Small intestine (tissue), 7 donors: ENCODE results near the gene DNAJC5. TPM values are rescaled to one million over a fixed set of nuclear protein-coding genes. Genes with fewer than 3 reads are reported as not detected.
"Not testable (repeated sequence)": the region's sequence is repeated elsewhere in the genome, so short reads cannot be mapped to it uniquely, and the experiment has no call there.

Source experiments
- DNase-seq, 2 donors: peaks; one replicate each; pipeline versions ENCODE4 v3.0.0 to v3.0.0-alpha.2; 2013
- FAIRE-seq: peaks from 2 replicates; lab custom pipeline; 2012; peaks lifted over from hg19 to GRCh38; lab: Jason Lieb, UNC
- H3K27ac ChIP-seq, 3 donors: one replicate each; pipeline ENCODE4 v1.5.1; 2013; ENCODE audit warnings: low read length in 2 of 3, mild to moderate bottlenecking in 2 of 3, control low read depth in 1 of 3, inconsistent platforms in 1 of 3, low read depth in 1 of 3, moderate library complexity in 1 of 3
- H3K27me3 ChIP-seq, 3 donors: one replicate each; pipeline ENCODE4 v1.6.1; 2013; ENCODE audit warnings: low read length in 3 of 3, inconsistent platforms in 1 of 3; ENCODE audit not compliant: control insufficient read depth in 3 of 3, insufficient read depth in 3 of 3
- H3K36me3 ChIP-seq, 3 donors: one replicate each; pipeline ENCODE4 v1.6.1; 2013; ENCODE audit warnings: low read length in 3 of 3, inconsistent platforms in 1 of 3, low read depth in 1 of 3, mild to moderate bottlenecking in 1 of 3, moderate library complexity in 1 of 3; ENCODE audit not compliant: control insufficient read depth in 3 of 3, insufficient read depth in 2 of 3
- H3K4me1 ChIP-seq, 3 donors: one replicate each; pipeline ENCODE4 v1.6.1; 2013; ENCODE audit warnings: low read length in 2 of 3, inconsistent platforms in 1 of 3, low read depth in 1 of 3, mild to moderate bottlenecking in 1 of 3, moderate library complexity in 1 of 3; ENCODE audit not compliant: control insufficient read depth in 3 of 3, insufficient read depth in 2 of 3
- H3K4me3 ChIP-seq, 3 donors: one replicate each; pipeline ENCODE4 v1.5.1; 2013; ENCODE audit warnings: low read length in 3 of 3, control low read depth in 1 of 3, inconsistent platforms in 1 of 3, low read depth in 1 of 3, mild to moderate bottlenecking in 1 of 3, moderate library complexity in 1 of 3
- H3K9me3 ChIP-seq, 2 donors: one replicate each; pipeline ENCODE4 v1.6.1; 2013; ENCODE audit warnings: low read depth in 1 of 2, low read length in 1 of 2; ENCODE audit not compliant: control insufficient read depth in 2 of 2, insufficient read depth in 1 of 2
- WGBS, 3 donors: extraction: QIAGEN DNeasy Blood & Tissue Kit; methylation state at CpG; one replicate each; pipeline ENCODE4 v1.1.7; 2013; 5-methylcytosine and 5-hydroxymethylcytosine counted together
- polyA plus RNA-seq, 4 donors: library from polyadenylated mRNA; stranded (reverse) in 3 of 4; unstranded in 1 of 4; fragments of 200-250 nt in 3 of 4; fragments of 120-200 nt in 1 of 4; gene quantifications; one replicate each; pipeline versions ENCODE4 v1.2.1 to v1.2.3, GENCODE V29; 2013
- donor health status: healthy with polysubstance abuse.
- donor health status: control.
- donor health status: control.
- donor health status: Bipolar disorder and iron deficiency.
- donor health status: healthy.

DNAJC5 gene
- polyA plus RNA-seq, 4 donors = 20.6 to 52.3 (median 40.3) TPM

DNA sequence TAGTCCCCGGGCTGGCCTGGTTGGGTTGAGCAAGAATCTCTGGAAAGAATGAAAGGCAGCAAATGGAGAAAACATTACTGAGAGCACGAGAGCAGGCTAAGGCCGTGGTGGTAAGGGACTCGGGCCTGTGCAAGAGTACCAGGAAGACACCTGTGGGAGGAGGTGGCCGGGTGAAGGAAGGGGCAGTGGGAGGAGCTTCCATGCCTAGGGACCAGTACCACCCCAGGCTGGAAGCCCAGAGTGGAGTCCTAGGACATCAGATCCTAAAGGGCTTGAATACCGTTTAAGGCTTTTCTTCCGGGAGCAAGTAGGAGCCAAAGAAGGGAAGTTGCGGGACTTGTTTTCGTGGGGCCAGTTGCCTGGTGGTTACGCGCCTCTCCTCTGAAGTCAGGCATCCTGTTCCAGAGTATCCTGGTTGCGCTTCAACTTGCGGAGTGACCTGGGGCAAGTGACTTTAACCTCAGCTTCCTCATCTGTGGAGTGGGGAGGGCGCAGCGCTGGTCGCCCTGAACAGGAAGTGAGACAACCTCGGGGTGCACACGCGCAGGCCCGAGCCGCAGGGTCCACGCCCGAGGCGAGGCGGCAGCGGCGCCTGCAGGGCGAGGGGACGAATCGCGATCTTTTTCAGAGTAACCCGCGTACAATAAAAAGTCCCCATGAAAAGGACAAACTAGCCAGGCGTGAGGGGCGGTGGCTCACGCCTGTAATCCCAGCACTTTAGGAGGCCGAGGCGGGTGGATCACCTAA, 31.0 kb upstream of the DNAJC5 start:
- H3K36me3 ChIP-seq = peaks cover 0 to 36% (median 11%) of the 10 kb centered on the region in 3 donors
- no peaks in the 10 kb centered on the region for H3K27me3 ChIP-seq
- peak; percentile 93 for DNase-seq
- no peaks in the 10 kb centered on the region for H3K9me3 ChIP-seq
- peaks cover 0 to 13% (median 0%) of the 10 kb centered on the region in 3 donors for H3K4me1 ChIP-seq
- no peak for FAIRE-seq
- WGBS, 3 donors = 1 to 3% (median 1%) methylated on average over 38 of the region's 38 CpGs
- H3K4me3 ChIP-seq = peak overlapping the region in 2 of 3 donors; percentile 79 to 85
- H3K27ac ChIP-seq = peak overlapping the region; percentile 88 to 92 (median 90)

DNA sequence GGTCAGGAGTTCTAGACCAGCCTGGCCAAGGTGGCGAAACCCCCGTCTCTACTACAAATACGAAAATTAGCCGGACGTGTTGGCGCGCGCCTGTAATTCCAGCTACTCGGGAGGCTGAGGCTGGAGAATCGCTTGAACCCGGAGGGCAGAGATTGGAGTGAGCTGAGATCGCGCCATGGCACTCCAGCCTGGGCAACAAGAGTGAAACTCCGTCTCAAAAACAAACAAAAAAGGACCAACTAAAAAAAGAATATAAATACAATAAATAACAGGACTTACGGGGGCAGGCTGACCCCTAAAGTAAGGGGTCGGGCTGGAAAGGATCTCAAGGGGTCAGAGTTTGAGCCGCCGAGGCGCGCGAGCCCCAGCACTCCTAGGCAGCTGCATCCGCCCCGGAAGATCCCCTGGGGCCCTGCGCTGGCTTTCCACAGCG, 30.4 kb upstream of the DNAJC5 start:
- Histone ChIP-seq H3K36me3 (peaks cover 3 to 41% (median 16%) of the 10 kb centered on the region in 3 donors), H3K9me3 (no peaks in the 10 kb centered on the region), H3K27me3 (no peaks in the 10 kb centered on the region), H3K4me3 (peak overlapping the region; percentile 54 to 85 (median 79)), H3K4me1 (peaks cover 0 to 9% (median 0%) of the 10 kb centered on the region in 3 donors), H3K27ac (peak overlapping the region; percentile 88 to 92 (median 90))
- DNase-seq (no peak), FAIRE-seq (no peak)
- 0% methylated on average over 25 of the region's 25 CpGs for WGBS, 3 donors

DNA sequence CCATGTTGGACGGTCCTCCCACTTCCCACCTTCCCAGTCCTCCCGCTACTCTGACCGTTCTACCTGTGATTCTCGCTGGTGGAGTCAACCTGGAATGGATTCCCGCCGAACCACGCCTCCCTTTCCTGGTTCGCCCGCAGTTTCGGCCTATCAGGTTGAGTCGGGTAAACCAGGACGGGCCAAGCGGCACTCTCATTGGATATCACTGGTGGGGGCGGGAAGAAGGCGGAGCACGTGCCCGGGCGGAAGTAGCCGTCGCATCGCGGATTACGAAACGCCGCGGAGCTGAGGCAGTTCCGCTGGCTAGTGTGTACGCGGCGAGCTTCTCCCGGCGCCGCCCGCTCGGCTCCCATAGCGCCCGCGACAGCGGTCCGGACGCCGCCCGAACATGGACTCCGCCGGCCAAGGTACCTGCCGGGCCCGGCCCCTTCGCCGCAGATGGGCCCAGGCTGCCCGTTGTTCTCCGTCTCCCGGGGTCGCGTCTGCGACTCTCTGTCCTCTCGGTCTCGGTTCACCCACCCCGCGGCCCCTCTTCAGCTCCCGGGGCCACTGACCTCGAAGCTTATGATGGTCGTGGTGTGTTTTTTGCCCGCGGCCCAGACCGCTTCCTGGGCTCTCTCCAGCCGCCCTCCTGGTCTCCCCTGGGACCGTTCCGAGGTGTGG, 29.8 kb upstream of the DNAJC5 start, which contains the start of gene TPD52L2:
TSS of gene TPD52L2 (plus strand) at position 293 of the 663 bp plus-strand sequence. CDS start at position 389, 96 bp downstream.
- 0 to 1% (median 1%) methylated on average over 57 to 68 of the region's 68 CpGs for WGBS, 3 donors
- H3K4me3 ChIP-seq = peak within 1 kb of the TSS; percentile 66 to 85 (median 79)
- no peak for FAIRE-seq

DNA sequence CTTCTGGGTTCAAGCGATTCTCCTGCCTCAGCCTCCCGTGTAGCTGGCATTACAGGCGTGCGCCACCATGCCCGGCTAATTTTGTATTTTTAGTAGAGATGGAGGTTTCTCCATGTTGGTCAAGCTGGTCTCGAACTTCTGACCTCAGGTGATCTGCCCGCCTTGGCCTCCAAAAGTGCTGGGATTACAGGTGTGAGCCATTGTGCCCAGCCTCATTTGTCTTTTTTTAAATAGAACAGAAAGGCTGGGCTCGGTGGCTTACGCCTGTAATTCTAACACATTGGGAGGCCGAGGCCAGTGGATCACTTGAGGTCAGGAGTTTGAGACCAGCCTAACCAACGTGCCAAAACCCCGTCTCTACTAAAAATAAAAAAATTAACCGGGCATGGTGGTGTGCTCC, 27.9 kb upstream of the DNAJC5 start:
- not testable (repeated sequence) for H3K4me1 ChIP-seq, H3K27ac ChIP-seq, H3K27me3 ChIP-seq, FAIRE-seq, H3K9me3 ChIP-seq, H3K4me3 ChIP-seq, DNase-seq
- peaks cover 3 to 51% (median 16%) of the 10 kb centered on the region in 3 donors for H3K36me3 ChIP-seq
- WGBS, 3 donors = 94 to 96% (median 95%) methylated on average over 13 of the region's 13 CpGs

More for the DNA sequence above, 29.8 kb upstream of the DNAJC5 start, which contains the start of gene TPD52L2:
- no peaks in the 10 kb centered on the region for H3K27me3 ChIP-seq
- H3K4me1 ChIP-seq = peaks cover 0 to 9% (median 0%) of the 10 kb centered on the region in 3 donors
- H3K36me3 ChIP-seq = peaks cover 3 to 47% (median 20%) of the 10 kb centered on the region in 3 donors
- peak; percentile 99 to 100 for DNase-seq
- H3K9me3 ChIP-seq = no peaks in the 10 kb centered on the region
- peak within 1 kb of the TSS; percentile 90 to 96 (median 95) for H3K27ac ChIP-seq

DNA sequence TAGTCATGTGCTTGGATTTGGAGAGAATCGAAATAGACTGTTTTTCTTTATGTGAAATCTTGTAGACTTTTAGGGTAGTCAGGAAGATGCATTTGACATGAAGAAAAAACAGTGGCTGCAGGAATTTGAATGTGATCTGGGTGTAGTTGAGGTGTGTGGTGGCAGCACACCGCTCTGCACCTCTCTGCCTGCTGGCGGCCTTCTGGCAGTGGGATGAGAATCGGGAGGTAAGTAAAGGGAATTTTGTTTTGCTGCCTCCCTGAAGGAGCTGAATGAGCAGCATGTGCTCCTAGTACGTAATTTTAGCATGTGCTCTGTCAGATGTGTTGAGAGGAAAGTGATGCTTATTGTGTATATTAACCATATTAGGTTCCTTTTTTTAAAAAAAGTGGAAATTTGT, 26.7 kb upstream of the DNAJC5 start:
- DNase-seq = no peak
- no peaks in the 10 kb centered on the region for H3K9me3 ChIP-seq
- peaks cover 0 to 6% (median 0%) of the 10 kb centered on the region in 3 donors for H3K4me1 ChIP-seq

DNA sequence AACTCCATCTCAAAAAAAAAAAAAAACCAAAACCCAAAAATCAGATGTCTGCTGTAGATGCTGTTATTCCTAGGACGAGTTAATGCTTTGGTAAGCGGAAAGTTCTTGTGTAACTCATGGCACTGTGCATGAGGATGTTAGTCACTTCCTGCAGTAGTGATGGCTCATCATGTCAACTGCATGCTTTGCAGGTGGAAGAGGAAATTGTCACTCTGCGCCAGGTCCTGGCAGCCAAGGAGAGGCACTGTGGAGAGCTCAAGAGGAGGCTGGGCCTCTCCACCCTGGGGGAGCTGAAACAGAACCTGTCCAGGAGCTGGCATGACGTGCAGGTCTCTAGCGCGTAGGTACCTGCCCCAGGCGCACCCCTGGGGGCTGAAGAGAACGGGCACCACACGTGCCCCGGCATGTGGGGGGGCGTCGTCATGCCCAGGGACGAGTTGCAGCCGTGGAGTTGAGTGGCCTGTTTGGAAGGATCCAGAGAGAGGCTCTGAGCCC, 21.4 kb upstream of the DNAJC5 start:
- Histone ChIP-seq H3K4me3 (no peak overlapping the region), H3K4me1 (no peaks in the 10 kb centered on the region), H3K27ac (peak overlapping the region in 1 of 3 donors; percentile 58), H3K27me3 (no peaks in the 10 kb centered on the region), H3K9me3 (no peaks in the 10 kb centered on the region), H3K36me3 (peaks cover 16 to 86% (median 35%) of the 10 kb centered on the region in 3 donors)
- DNase-seq (no peak), FAIRE-seq (no peak)
- 82 to 93% (median 91%) methylated on average over 14 of the region's 14 CpGs for WGBS, 3 donors

More for the DNA sequence above, 26.7 kb upstream of the DNAJC5 start:
- Histone ChIP-seq H3K36me3 (peaks cover 3 to 48% (median 20%) of the 10 kb centered on the region in 3 donors), H3K4me3 (no peak overlapping the region), H3K27ac (no peak overlapping the region), H3K27me3 (no peaks in the 10 kb centered on the region)
- no peak for FAIRE-seq
- 93 to 98% (median 98%) methylated on average over 5 of the region's 5 CpGs for WGBS, 3 donors

DNA sequence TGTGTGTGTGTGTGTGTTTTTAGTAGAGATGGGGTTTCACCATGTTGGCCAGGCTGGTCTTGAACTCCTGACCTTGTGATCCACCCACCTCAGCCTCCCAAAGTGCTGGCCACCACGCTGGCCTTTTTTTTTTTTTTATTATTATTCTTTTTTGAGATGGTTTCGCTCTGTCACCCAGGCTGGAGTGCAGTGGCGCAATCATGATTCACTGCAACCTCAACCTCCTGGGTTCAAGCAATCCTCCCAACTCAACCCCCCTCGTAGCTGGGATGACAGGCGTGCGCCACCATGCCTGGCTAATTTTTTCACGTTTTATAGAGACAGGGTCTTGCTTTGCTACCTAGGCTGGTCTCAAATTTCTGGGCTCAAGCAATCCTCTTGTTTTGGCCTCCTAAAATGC, 20.7 kb upstream of the DNAJC5 start:
- not testable (repeated sequence) for H3K27ac ChIP-seq, H3K27me3 ChIP-seq, FAIRE-seq

DNA sequence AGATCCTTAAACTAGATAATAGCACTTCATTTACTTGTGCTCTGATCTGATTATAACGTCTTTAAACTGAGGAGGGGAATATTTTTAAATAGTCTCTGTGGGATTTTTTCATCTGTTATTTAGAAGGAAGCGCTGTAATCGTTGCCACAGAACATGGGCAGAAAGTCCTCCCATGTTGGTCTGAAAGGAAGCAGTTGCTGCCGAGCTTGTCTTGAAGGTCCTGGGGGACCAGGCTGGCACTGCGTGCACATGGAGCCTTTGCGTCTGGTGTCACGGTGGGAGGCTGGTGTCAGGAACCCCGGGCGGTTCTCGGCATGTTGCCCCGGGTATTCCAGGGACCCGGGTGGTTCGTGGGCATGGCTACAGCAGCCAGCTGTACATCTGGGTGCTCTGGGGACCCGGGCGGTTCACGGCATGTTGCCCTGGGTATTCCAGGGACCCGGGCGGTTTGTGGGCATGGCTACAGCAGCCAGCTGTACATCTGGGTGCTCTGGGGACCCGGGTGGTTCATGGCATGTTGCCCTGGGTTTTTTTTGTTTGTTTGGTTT, 18.4 kb upstream of the DNAJC5 start:
- Histone ChIP-seq H3K27me3 (no peaks in the 10 kb centered on the region), H3K9me3 (no peaks in the 10 kb centered on the region), H3K27ac (no peak overlapping the region), H3K4me1 (no peaks in the 10 kb centered on the region), H3K36me3 (peaks cover 13 to 78% (median 28%) of the 10 kb centered on the region in 3 donors), H3K4me3 (no peak overlapping the region)
- FAIRE-seq (no peak), DNase-seq (no peak)
- WGBS, 3 donors = 90 to 94% (median 93%) methylated on average over 19 of the region's 19 CpGs

More for the DNA sequence above, 20.7 kb upstream of the DNAJC5 start:
- H3K4me3 ChIP-seq, H3K4me1 ChIP-seq, H3K9me3 ChIP-seq, DNase-seq: not testable (repeated sequence)
- WGBS, 3 donors = 90 to 98% (median 97%) methylated on average over 6 to 7 of the region's 7 CpGs
- peaks cover 15 to 86% (median 35%) of the 10 kb centered on the region in 3 donors for H3K36me3 ChIP-seq
